NCI-H1092 treated with DMSO at 0.1 percent for 48 hours (cell line): ENCODE data around the gene ESRRG.

Experiments
- DNase-seq: peaks from one replicate; lab custom pipeline; 2025; lab: John Stamatoyannopoulos, UW

The ESRRG gene

GRCh38 chr1:216723274-216723780 is at the start of gene ESRRG:
TSS of gene ESRRG (minus strand) at chr1:216723429. CDS start at chr1:216723299, 130 bp downstream.
- peak; percentile 96 for DNase-seq

GRCh38 chr1:216771922-216772321 is 48.7 kb upstream of the ESRRG start:
- DNase-seq, result no peak

GRCh38 chr1:216766633-216767327 is 43.6 kb upstream of the ESRRG start:
- DNase-seq, result no peak

- no peak for DNase-seq
Measured at GRCh38 chr1:216765346-216766300, 42.4 kb upstream of the ESRRG start.

- DNase-seq, result no peak
Measured at GRCh38 chr1:216758161-216758560, 34.9 kb upstream of the ESRRG start.

- DNase-seq, result no peak
Measured at GRCh38 chr1:216757110-216757509, 33.9 kb upstream of the ESRRG start.

GRCh38 chr1:216750961-216751360 is 27.7 kb upstream of the ESRRG start:
- no peak for DNase-seq

- DNase-seq, result peak; percentile 90
Measured at GRCh38 chr1:216750031-216750627, 26.9 kb upstream of the ESRRG start.

- DNase-seq, result no peak
Measured at GRCh38 chr1:216749232-216749631, 26.0 kb upstream of the ESRRG start.

- peak; percentile 19 for DNase-seq
Measured at GRCh38 chr1:216742625-216743024, 19.4 kb upstream of the ESRRG start.

GRCh38 chr1:216740331-216740730 is 17.1 kb upstream of the ESRRG start:
- DNase-seq, result no peak

GRCh38 chr1:216739793-216740192 is 16.6 kb upstream of the ESRRG start:
- DNase-seq, result no peak

- DNase-seq, result no peak
Measured at GRCh38 chr1:216732121-216732520, 8.9 kb upstream of the ESRRG start.

- no peak for DNase-seq
Measured at GRCh38 chr1:216731562-216731961, 8.3 kb upstream of the ESRRG start.

GRCh38 chr1:216726435-216726834 is 3.2 kb upstream of the ESRRG start:
- DNase-seq, result no peak

GRCh38 chr1:216722821-216723220 is 408 bp downstream of the ESRRG start:
- DNase-seq, result peak; percentile 69

GRCh38 chr1:216721863-216722262 is 1.4 kb downstream of the ESRRG start:
- peak; percentile 54 for DNase-seq

- DNase-seq, result no peak
Measured at GRCh38 chr1:216721062-216721461, 2.2 kb downstream of the ESRRG start.

GRCh38 chr1:216711712-216712111 is 11.5 kb downstream of the ESRRG start:
- no peak for DNase-seq

GRCh38 chr1:216710598-216711333 is 12.5 kb downstream of the ESRRG start:
- no peak for DNase-seq

- peak; percentile 27 for DNase-seq
Measured at GRCh38 chr1:216710055-216710454, 13.2 kb downstream of the ESRRG start.

- peak; percentile 95 for DNase-seq
Measured at GRCh38 chr1:216705676-216706075, 17.6 kb downstream of the ESRRG start.
